ENCODE data around the gene SPC25. TPM values are rescaled to one million over a fixed set of nuclear protein-coding genes. Genes with fewer than 3 reads are reported as not detected.
A peak's percentile ranks its signal among the peaks of the same experiment; 100 is the strongest.

Gene SPC25
- total and polyA plus RNA-seq, 2 experiments from 2014 or later = 23.4 to 72.7 TPM

- Histone ChIP-seq H3F3A (replicated peaks; ENCODE audit: low read depth) (no peaks in the 10 kb centered on the region), H3K27ac (ENCODE audit: low read depth) (no peak overlapping the region), H2AFZ (no peak overlapping the region), H3K9me2 (ENCODE audit: insufficient read depth) (no peaks in the 10 kb centered on the region), H3K79me2 (replicated peaks; ENCODE audit: insufficient read depth) (no peaks in the 10 kb centered on the region), H3K27me3 (ENCODE audit: insufficient read depth) (no peaks in the 10 kb centered on the region), H3K4me1 (ENCODE audit: insufficient read depth) (no peaks in the 10 kb centered on the region), H3K36me3 (ENCODE audit: insufficient read depth) (no peaks in the 10 kb centered on the region), H3K4me2 (no peak overlapping the region), H3K4me3 (no peak overlapping the region), H4K20me1 (replicated peaks; ENCODE audit: insufficient read depth) (no peaks in the 10 kb centered on the region)
- Mint-ChIP-seq H3K4me3 (no peak overlapping the region), H3K36me3 (ENCODE audit: low read depth) (peaks cover 8% of the 10 kb centered on the region; the same call in 2 of the 3 replicates), H3K9me3 (no peaks in the 10 kb centered on the region), H3K4me1 (peaks cover 1% of the 10 kb centered on the region; the same call in 2 of the 3 replicates), H3K27ac (no peak overlapping the region), H3K27me3 (ENCODE audit: insufficient read depth, low read depth, poor library complexity) (peaks cover 2% of the 10 kb centered on the region)
- TF ChIP-seq EZH2 (IDR thresholded peaks at IDR 0.05; ENCODE audit: low read depth, unreplicated experiment) (no peak), JUNB (IDR thresholded peaks at IDR 0.05; ENCODE audit: unreplicated experiment) (no peak)
- TF ChIP-seq, protein P1, sequence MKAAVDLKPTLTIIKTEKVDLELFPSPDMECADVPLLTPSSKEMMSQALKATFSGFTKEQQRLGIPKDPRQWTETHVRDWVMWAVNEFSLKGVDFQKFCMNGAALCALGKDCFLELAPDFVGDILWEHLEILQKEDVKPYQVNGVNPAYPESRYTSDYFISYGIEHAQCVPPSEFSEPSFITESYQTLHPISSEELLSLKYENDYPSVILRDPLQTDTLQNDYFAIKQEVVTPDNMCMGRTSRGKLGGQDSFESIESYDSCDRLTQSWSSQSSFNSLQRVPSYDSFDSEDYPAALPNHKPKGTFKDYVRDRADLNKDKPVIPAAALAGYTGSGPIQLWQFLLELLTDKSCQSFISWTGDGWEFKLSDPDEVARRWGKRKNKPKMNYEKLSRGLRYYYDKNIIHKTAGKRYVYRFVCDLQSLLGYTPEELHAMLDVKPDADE (IDR thresholded peaks at IDR 0.05) = no peak
- ATAC-seq (no peak), DNase-seq (ENCODE audit: low spot score) (no peak)
Measured at GRCh38 chr2:168850846-168851245, 39.4 kb downstream of the SPC25 start.

- Histone ChIP-seq H2AFZ (no peak overlapping the region), H3K4me2 (no peak overlapping the region), H3K4me3 (no peak overlapping the region), H3K36me3 (ENCODE audit: insufficient read depth) (no peaks in the 10 kb centered on the region), H3K9me2 (ENCODE audit: insufficient read depth) (no peaks in the 10 kb centered on the region), H3K4me1 (ENCODE audit: insufficient read depth) (peaks cover 5% of the 10 kb centered on the region), H3K79me2 (replicated peaks; ENCODE audit: insufficient read depth) (no peaks in the 10 kb centered on the region), H3K27me3 (ENCODE audit: insufficient read depth) (no peaks in the 10 kb centered on the region), H3F3A (replicated peaks; ENCODE audit: low read depth) (no peaks in the 10 kb centered on the region), H3K27ac (ENCODE audit: low read depth) (no peak overlapping the region), H4K20me1 (replicated peaks; ENCODE audit: insufficient read depth) (no peaks in the 10 kb centered on the region)
- peaks cover 12% of the 10 kb centered on the region for H3K4me1 Mint-ChIP-seq
- peaks cover 2% of the 10 kb centered on the region for H3K27me3 Mint-ChIP-seq (ENCODE audit: insufficient read depth, low read depth, poor library complexity)
- no peaks in the 10 kb centered on the region for H3K9me3 Mint-ChIP-seq
- no peak overlapping the region for H3K4me3 Mint-ChIP-seq
- ATAC-seq (peak; percentile 94), DNase-seq (ENCODE audit: low spot score) (peak; percentile 63)
- TF ChIP-seq STAT1 (IDR thresholded peaks at IDR 0.05; ENCODE audit: unreplicated experiment) = no peak
- no peak for TF ChIP-seq EZH2phosphoT487 (IDR thresholded peaks at IDR 0.05; ENCODE audit: unreplicated experiment)
- TF ChIP-seq JUNB (IDR thresholded peaks at IDR 0.05; ENCODE audit: unreplicated experiment) = no peak
- TF ChIP-seq, protein P2, sequence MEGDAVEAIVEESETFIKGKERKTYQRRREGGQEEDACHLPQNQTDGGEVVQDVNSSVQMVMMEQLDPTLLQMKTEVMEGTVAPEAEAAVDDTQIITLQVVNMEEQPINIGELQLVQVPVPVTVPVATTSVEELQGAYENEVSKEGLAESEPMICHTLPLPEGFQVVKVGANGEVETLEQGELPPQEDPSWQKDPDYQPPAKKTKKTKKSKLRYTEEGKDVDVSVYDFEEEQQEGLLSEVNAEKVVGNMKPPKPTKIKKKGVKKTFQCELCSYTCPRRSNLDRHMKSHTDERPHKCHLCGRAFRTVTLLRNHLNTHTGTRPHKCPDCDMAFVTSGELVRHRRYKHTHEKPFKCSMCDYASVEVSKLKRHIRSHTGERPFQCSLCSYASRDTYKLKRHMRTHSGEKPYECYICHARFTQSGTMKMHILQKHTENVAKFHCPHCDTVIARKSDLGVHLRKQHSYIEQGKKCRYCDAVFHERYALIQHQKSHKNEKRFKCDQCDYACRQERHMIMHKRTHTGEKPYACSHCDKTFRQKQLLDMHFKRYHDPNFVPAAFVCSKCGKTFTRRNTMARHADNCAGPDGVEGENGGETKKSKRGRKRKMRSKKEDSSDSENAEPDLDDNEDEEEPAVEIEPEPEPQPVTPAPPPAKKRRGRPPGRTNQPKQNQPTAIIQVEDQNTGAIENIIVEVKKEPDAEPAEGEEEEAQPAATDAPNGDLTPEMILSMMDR (conservative IDR thresholded peaks at IDR 0.05; ENCODE audit: low read depth in 2 of 2) = peak; percentile 64 to 76
- no peak overlapping the region for H3K27ac Mint-ChIP-seq
- H3K36me3 Mint-ChIP-seq (ENCODE audit: low read depth) = peaks cover 5% of the 10 kb centered on the region; the same call in 2 of the 3 replicates
Measured at GRCh38 chr2:168849610-168850009, 40.6 kb downstream of the SPC25 start.

DNA sequence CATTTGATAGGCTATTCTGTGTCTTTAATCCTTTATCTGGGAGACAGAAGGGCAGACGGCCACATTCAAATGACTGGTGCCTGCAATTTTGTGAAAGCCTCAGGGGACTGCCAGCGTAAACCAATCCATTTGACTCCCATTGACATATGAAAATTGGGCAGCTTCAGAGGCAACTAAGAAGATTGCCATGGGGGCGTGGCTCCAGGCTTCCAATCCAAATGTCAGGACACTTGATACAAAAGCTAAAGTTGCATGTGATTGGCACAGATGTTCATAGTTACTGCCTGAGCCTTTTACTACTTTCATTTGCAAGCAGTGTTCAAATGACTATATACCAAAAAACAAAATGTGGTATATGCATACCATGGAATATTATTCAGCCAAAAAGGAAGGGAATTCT is 42.0 kb downstream of the SPC25 start:
- Histone ChIP-seq H3F3A (replicated peaks; ENCODE audit: low read depth) (no peaks in the 10 kb centered on the region), H4K20me1 (replicated peaks; ENCODE audit: insufficient read depth) (no peaks in the 10 kb centered on the region), H3K36me3 (ENCODE audit: insufficient read depth) (no peaks in the 10 kb centered on the region), H3K4me2 (no peak overlapping the region), H3K4me3 (no peak overlapping the region), H3K27ac (ENCODE audit: low read depth) (no peak overlapping the region), H2AFZ (no peak overlapping the region), H3K9me2 (ENCODE audit: insufficient read depth) (no peaks in the 10 kb centered on the region), H3K27me3 (ENCODE audit: insufficient read depth) (no peaks in the 10 kb centered on the region), H3K79me2 (replicated peaks; ENCODE audit: insufficient read depth) (no peaks in the 10 kb centered on the region), H3K4me1 (ENCODE audit: insufficient read depth) (peaks cover 5% of the 10 kb centered on the region)
- ATAC-seq (no peak), DNase-seq (ENCODE audit: low spot score) (peak; percentile 28)
- H3K4me1 Mint-ChIP-seq = peaks cover 12% of the 10 kb centered on the region
- H3K27ac Mint-ChIP-seq = no peak overlapping the region
- H3K4me3 Mint-ChIP-seq = no peak overlapping the region
- no peaks in the 10 kb centered on the region for H3K36me3 Mint-ChIP-seq (ENCODE audit: low read depth)
- peaks cover 2% of the 10 kb centered on the region for H3K27me3 Mint-ChIP-seq (ENCODE audit: insufficient read depth, low read depth, poor library complexity)
- H3K9me3 Mint-ChIP-seq = no peaks in the 10 kb centered on the region
- TF ChIP-seq EZH2phosphoT487 (IDR thresholded peaks at IDR 0.05; ENCODE audit: unreplicated experiment) (no peak), ZNF114 (CRISPR knock-in tag; IDR thresholded peaks at IDR 0.05) (no peak), POLR2AphosphoS5 (IDR thresholded peaks at IDR 0.05; ENCODE audit: low read depth) (no peak), JUNB (IDR thresholded peaks at IDR 0.05; ENCODE audit: unreplicated experiment) (no peak), CREB1 (CRISPR knock-in tag; IDR thresholded peaks at IDR 0.05; ENCODE audit: low read depth) (no peak)
- TF ChIP-seq, protein P2 (conservative IDR thresholded peaks at IDR 0.05; ENCODE audit: low read depth in 2 of 2) = no peak
- TF ChIP-seq, protein P1 (IDR thresholded peaks at IDR 0.05) = no peak
